IMR-90 (cell line): ENCODE measurements around the gene BAIAP2. TPM values are rescaled to one million over a fixed set of nuclear protein-coding genes. Genes with fewer than 3 reads are reported as not detected.

Source experiments
- ATAC-seq: fragments of 200-7000 bp; cut with Tn5 transposase; 2 replicates; pipeline ENCODE4 v1.9.1; 2020; ENCODE audit warnings: low read depth, mild to moderate bottlenecking, moderate library complexity
- BruUV-seq: library from RNA; stranded (reverse); fragments of 400-500 nt; replicated peaks from 2 replicates; lab custom pipeline; 2021; lab: Mats Ljungman, UMichigan
- CTCF ChIA-PET: fragments of 300-600 bp; formaldehyde crosslinking; extraction: SDS; loops from one replicate; lab custom pipeline; 2021; ENCODE audit warnings: antibody characterized with exemption; lab: Yijun Ruan, JAX
- POLR2A ChIA-PET: fragments of 300-600 bp; sonication (Branson Sonifier 250); formaldehyde crosslinking; loops from one replicate; lab custom pipeline; 2022; ENCODE audit warnings: antibody characterized with exemption; ENCODE audit not compliant: unreplicated experiment; lab: Charles Lee
- DNase-seq: peaks from one replicate; pipeline ENCODE4 v3.0.0; 2013
- H2AFZ ChIP-seq: replicated peaks from 2 replicates; pipeline ENCODE3; 2013; ENCODE audit warnings: low read length, mild to moderate bottlenecking; ENCODE audit not compliant: poor library complexity
- H2AK5ac ChIP-seq: 2 replicates; pipeline ENCODE4 v1.6.1; 2013; ENCODE audit warnings: low read depth, low read length, inconsistent platforms
- H2AK9ac ChIP-seq: replicated peaks from 2 replicates; pipeline ENCODE3; 2013; ENCODE audit warnings: mild to moderate bottlenecking, low read depth, low read length, moderate library complexity; ENCODE audit not compliant: poor library complexity
- H2BK120ac ChIP-seq: 2 replicates; pipeline ENCODE4 v1.6.1; 2013; ENCODE audit warnings: low read depth, low read length, inconsistent platforms
- H2BK15ac ChIP-seq: 3 replicates; pipeline ENCODE4 v1.6.1; 2013; ENCODE audit warnings: low read depth, low read length, inconsistent platforms
- H2BK20ac ChIP-seq: 2 replicates; pipeline ENCODE4 v1.6.1; 2013; ENCODE audit warnings: low read depth, mild to moderate bottlenecking, inconsistent platforms, low read length, moderate library complexity
- H2BK5ac ChIP-seq: 2 replicates; pipeline ENCODE4 v1.6.1; 2013; ENCODE audit warnings: mild to moderate bottlenecking, low read depth, low read length, inconsistent platforms; ENCODE audit not compliant: poor library complexity, severe bottlenecking
- H3K14ac ChIP-seq: replicated peaks from 2 replicates; pipeline ENCODE4 v1.6.1; 2013; ENCODE audit warnings: low read depth, low read length, inconsistent platforms
- H3K18ac ChIP-seq: 2 replicates; pipeline ENCODE4 v1.6.1; 2013; ENCODE audit warnings: low read depth, low read length, control low read depth
- H3K23ac ChIP-seq: 2 replicates; pipeline ENCODE4 v1.6.1; 2013; ENCODE audit warnings: low read depth, low read length, inconsistent platforms
- H3K27ac ChIP-seq: 2 replicates; pipeline ENCODE4 v1.5.1; 2013; ENCODE audit warnings: mild to moderate bottlenecking, control low read depth, low read length; ENCODE audit not compliant: insufficient read depth
- H3K27me3 ChIP-seq: 2 replicates; pipeline ENCODE4 v1.6.1; 2013; ENCODE audit warnings: low read length; ENCODE audit not compliant: control insufficient read depth, insufficient read depth
- H3K36me3 ChIP-seq: 2 replicates; pipeline ENCODE4 v1.6.1; 2013; ENCODE audit warnings: low read length, mixed read lengths; ENCODE audit not compliant: control insufficient read depth, insufficient read depth
- H3K4ac ChIP-seq: 2 replicates; pipeline ENCODE4 v1.6.1; 2013; ENCODE audit warnings: low read depth, low read length, inconsistent platforms
- H3K4me1 ChIP-seq: 2 replicates; pipeline ENCODE4 v1.6.1; 2013; ENCODE audit warnings: low read length, mixed read lengths; ENCODE audit not compliant: control insufficient read depth, insufficient read depth
- H3K4me2 ChIP-seq: 2 replicates; pipeline ENCODE4 v1.6.1; 2013; ENCODE audit warnings: low read depth, mild to moderate bottlenecking, control low read depth, low read length, moderate library complexity
- H3K4me3 ChIP-seq: 2 replicates; pipeline ENCODE4 v1.5.1; 2013; ENCODE audit warnings: low read depth, mild to moderate bottlenecking, control low read depth, low read length, moderate library complexity; ENCODE audit not compliant: insufficient read depth
- H3K56ac ChIP-seq: 2 replicates; pipeline ENCODE4 v1.6.1; 2013; ENCODE audit warnings: low read length, inconsistent platforms; ENCODE audit not compliant: insufficient read depth; ENCODE audit errors: extremely low read depth
- H3K79me1 ChIP-seq, 2 experiments: 2 replicates each; pipeline ENCODE4 v1.6.1; 2013; ENCODE audit warnings: low read length in 2 of 2, inconsistent platforms in 1 of 2, low read depth in 1 of 2
- H3K9ac ChIP-seq: 2 replicates; pipeline ENCODE4 v1.6.1; 2013; ENCODE audit warnings: low read depth, low read length, control low read depth
- H3K9me1 ChIP-seq: 2 replicates; pipeline ENCODE4 v1.6.1; 2013; ENCODE audit warnings: low read length, inconsistent platforms; ENCODE audit not compliant: insufficient read depth
- H3K9me3 ChIP-seq: 2 replicates; pipeline ENCODE4 v1.6.1; 2013; ENCODE audit warnings: low read length; ENCODE audit not compliant: control insufficient read depth, insufficient read depth
- H4K20me1 ChIP-seq: 2 replicates; pipeline ENCODE4 v1.6.1; 2013; ENCODE audit warnings: low read length, inconsistent platforms; ENCODE audit not compliant: insufficient read depth
- H4K5ac ChIP-seq: 2 replicates; pipeline ENCODE4 v1.6.1; 2013; ENCODE audit warnings: mild to moderate bottlenecking, low read depth, low read length, control low read depth
- H4K8ac ChIP-seq, 2 experiments: 2 replicates each; pipeline ENCODE4 v1.6.1; 2013; ENCODE audit warnings: low read depth in 2 of 2, low read length in 2 of 2, control low read depth in 1 of 2, inconsistent platforms in 1 of 2
- H4K91ac ChIP-seq: 2 replicates; pipeline ENCODE4 v1.6.1; 2013; ENCODE audit warnings: low read depth, low read length, inconsistent platforms; ENCODE audit not compliant: insufficient read depth
- CTCF ChIP-seq: conservative IDR thresholded peaks from 2 replicates; pipeline ENCODE4 v1.5.1; 2012; ENCODE audit warnings: mild to moderate bottlenecking, low read depth, low read length, improper control_type of control experiment
- WGBS, 2 experiments: methylation state at CpG; one replicate each; pipeline versions ENCODE4 v1.1.5 to v1.1.7; 2013; ENCODE audit warnings: missing lambda C conversion rate in 2 of 2; ENCODE audit not compliant: insufficient read length in 1 of 2; ENCODE audit errors: extremely low coverage in 2 of 2; 5-methylcytosine and 5-hydroxymethylcytosine counted together
- dilution Hi-C: fragments of 300-500 bp; cut with HindIII; formaldehyde crosslinking; loops from one replicate; pipeline ENCODE4 v1.14.3; 2018; ENCODE audit warnings: low sequenced_read_pairs; ENCODE audit not compliant: unreplicated experiment
- in situ Hi-C: fragments of 300-500 bp; cut with MboI; formaldehyde crosslinking; loops from 3 replicates; pipeline ENCODE4 v1.14.3; 2019; ENCODE audit warnings: low sequenced_read_pairs, inconsistent platforms, mixed read lengths
- intact Hi-C: fragments of 100-400 bp; cut with micrococcal nuclease; formaldehyde crosslinking; loops from 2 replicates; pipeline ENCODE4 v1.10.0; 2022
- polyA plus RNA-seq, 3 experiments: library from polyadenylated mRNA; depleted of rRNA; stranded (reverse); fragments of >200 nt; gene quantifications; 2 replicates each; pipeline ENCODE4 v1.2.3, GENCODE V29; 2012; ENCODE audit warnings: low replicate concordance in 1 of 3
- total RNA-seq: library from RNA; depleted of rRNA; stranded (reverse); fragments of >200 nt; gene quantifications from 2 replicates; pipeline ENCODE4 v1.2.3, GENCODE V29; 2012

Gene BAIAP2
- total and polyA plus RNA-seq, 2 of the 4 experiments (the other 2 are of a cell fraction) = 18.3 to 32.6 TPM

- intact Hi-C loops = no loop called here
- CTCF ChIA-PET = no interaction called here
Measured at GRCh38 chr17:81085420-81085911, 50.5 kb downstream of the BAIAP2 start.

More at GRCh38 chr17:81085420-81085911, 50.5 kb downstream of the BAIAP2 start:
- Histone ChIP-seq H4K20me1 (no peaks in the 10 kb centered on the region; the same call in 1 of the 2 replicates), H2BK20ac (no peak overlapping the region), H2AFZ (no peak overlapping the region), H2AK9ac (no peak overlapping the region), H3K79me1 (0 out of 4 replicates have a peak, but pooled peaks cover 0 to 3% of the 10 kb centered on the region in 2 experiments), H4K8ac (no peak overlapping the region), H3K27me3 (no peaks in the 10 kb centered on the region), H3K14ac (no peak overlapping the region), H3K18ac (no peak overlapping the region), H2BK120ac (no peak overlapping the region), H3K9me3 (no peaks in the 10 kb centered on the region), H3K4me3 (no peak overlapping the region), H2BK15ac (no peak overlapping the region), H3K36me3 (peaks cover 15% of the 10 kb centered on the region; the same call in 1 of the 2 replicates), H3K27ac (no peak overlapping the region), H3K56ac (no peak overlapping the region), H3K4me2 (no peak overlapping the region), H3K4ac (no peak overlapping the region), H3K9ac (no peak overlapping the region), H3K9me1 (no peaks in the 10 kb centered on the region), H3K4me1 (no peaks in the 10 kb centered on the region), H3K23ac (no peak overlapping the region), H2BK5ac (no peak overlapping the region), H4K91ac (no peak overlapping the region), H4K5ac (no peak overlapping the region), H2AK5ac (no peak overlapping the region)
- WGBS, 2 experiments = 79% methylated on average over 16 of the region's 20 CpGs; no CpG with 5 or more reads in 1 of the 2 experiments
- DNase-seq (no peak), ATAC-seq (no peak)
- no peak for TF ChIP-seq CTCF
- dilution Hi-C loops = no loop called here
- in situ Hi-C loops = no loop called here
- POLR2A ChIA-PET = no interaction called here
- no TSS peak for BruUV-seq
